BE2C (cell line): ENCODE measurements around the gene GNE.
"Not testable (repeated sequence)": the region's sequence is repeated elsewhere in the genome, so short reads cannot be mapped to it uniquely, and the experiment has no call there.

ENCODE experiments used
- DNase-seq: peaks from one replicate; pipeline ENCODE4 v3.0.0-alpha.2; 2020
- H3K27me3 ChIP-seq: fragments of 250-450 bp; sonication (Bioruptor Pico); 2 replicates; pipeline ENCODE4 v1.5.1; 2020; ENCODE audit warnings: mild to moderate bottlenecking
- H3K36me3 ChIP-seq: fragments of 250-450 bp; sonication (Bioruptor Pico); 2 replicates; pipeline ENCODE4 v1.5.1; 2020; ENCODE audit warnings: mild to moderate bottlenecking
- H3K4me1 ChIP-seq: fragments of 250-450 bp; sonication (Bioruptor Pico); 2 replicates; pipeline ENCODE4 v1.5.1; 2020
- H3K4me3 ChIP-seq: 2 replicates; pipeline ENCODE4 v1.5.1; 2011; ENCODE audit warnings: low read depth, low read length
- H3K9me3 ChIP-seq: fragments of 250-450 bp; sonication (Bioruptor Pico); 2 replicates; pipeline ENCODE4 v1.5.1; 2020
- CTCF ChIP-seq: IDR thresholded peaks from 2 replicates; pipeline ENCODE4 v1.5.1; 2012; ENCODE audit warnings: mild to moderate bottlenecking, low read depth, low read length

Gene GNE

GRCh38 chr9:36189976-36190375 is 68.3 kb downstream of the GNE start:
- no peak for DNase-seq
- Histone ChIP-seq H3K36me3 (peaks cover 2% of the 10 kb centered on the region), H3K9me3 (no peaks in the 10 kb centered on the region), H3K4me3 (peak overlapping the region; percentile 96), H3K4me1 (peaks cover 6% of the 10 kb centered on the region), H3K27me3 (no peaks in the 10 kb centered on the region)
- no peak for TF ChIP-seq CTCF

- Histone ChIP-seq H3K9me3 (no peaks in the 10 kb centered on the region), H3K4me3 (no peak overlapping the region), H3K36me3 (no peaks in the 10 kb centered on the region), H3K4me1 (peaks cover 6% of the 10 kb centered on the region), H3K27me3 (no peaks in the 10 kb centered on the region)
- no peak for DNase-seq
- no peak for TF ChIP-seq CTCF
Measured at GRCh38 chr9:36188212-36188611, 70.0 kb downstream of the GNE start.

- DNase-seq: no peak
- Histone ChIP-seq H3K36me3 (no peaks in the 10 kb centered on the region), H3K27me3 (no peaks in the 10 kb centered on the region), H3K4me1 (0 out of 2 replicates have a peak, but pooled peaks cover 3% of the 10 kb centered on the region), H3K9me3 (no peaks in the 10 kb centered on the region), H3K4me3 (no peak overlapping the region)
- TF ChIP-seq CTCF: no peak
Measured at GRCh38 chr9:36187414-36187813, 70.8 kb downstream of the GNE start.

- H3K4me3 ChIP-seq, DNase-seq, H3K4me1 ChIP-seq, H3K36me3 ChIP-seq, H3K9me3 ChIP-seq, H3K27me3 ChIP-seq: not testable (repeated sequence)
Measured at GRCh38 chr9:36180243-36180642, 78.0 kb downstream of the GNE start.

GRCh38 chr9:36177571-36177970 is 80.7 kb downstream of the GNE start:
- Histone ChIP-seq H3K4me3 (no peak overlapping the region), H3K36me3 (no peaks in the 10 kb centered on the region), H3K9me3 (no peaks in the 10 kb centered on the region), H3K4me1 (no peaks in the 10 kb centered on the region), H3K27me3 (no peaks in the 10 kb centered on the region)
- TF ChIP-seq CTCF: no peak
- DNase-seq: no peak

GRCh38 chr9:36176496-36176895 is 81.8 kb downstream of the GNE start:
- not testable (repeated sequence) for H3K4me3 ChIP-seq, H3K9me3 ChIP-seq, H3K36me3 ChIP-seq, H3K4me1 ChIP-seq, H3K27me3 ChIP-seq, DNase-seq

GRCh38 chr9:36175209-36175608 is 83.0 kb downstream of the GNE start:
- not testable (repeated sequence) for H3K27me3 ChIP-seq, H3K9me3 ChIP-seq, H3K36me3 ChIP-seq, H3K4me3 ChIP-seq, H3K4me1 ChIP-seq, DNase-seq

- H3K36me3 ChIP-seq: no peaks in the 10 kb centered on the region
- H3K4me3 ChIP-seq: no peak overlapping the region
- TF ChIP-seq CTCF: no peak
- H3K9me3 ChIP-seq: no peaks in the 10 kb centered on the region
- no peaks in the 10 kb centered on the region for H3K4me1 ChIP-seq
- DNase-seq: no peak
- H3K27me3 ChIP-seq: no peaks in the 10 kb centered on the region
Measured at GRCh38 chr9:36174731-36175130, 83.5 kb downstream of the GNE start.
